Measurements from ENCODE around the gene BICC1.

GRCh38 chr10:58556516-58557165 lies 44.0 kb downstream of the BICC1 start:
- TF ChIP-seq POLR2AphosphoS5 (IDR thresholded peaks at IDR 0.05; ENCODE audit: low read depth, low read length): no peak
- no peak for TF ChIP-seq REST (IDR thresholded peaks at IDR 0.05; ENCODE audit: low read depth)
- no peak for TF ChIP-seq CTCF (IDR thresholded peaks at IDR 0.05 in 2 of 3, conservative IDR thresholded peaks at IDR 0.05 in 1 of 3; ENCODE audit: borderline replicate concordance in 1 of 3, insufficient read depth in 1 of 3, low read depth in 2 of 3, low read length in 2 of 3)
